CMK (cell line): ENCODE measurements around the gene VWA8.
"Not testable (repeated sequence)": the region's sequence is repeated elsewhere in the genome, so short reads cannot be mapped to it uniquely, and the experiment has no call there.

Experiments used
- DNase-seq: peaks from one replicate; pipeline ENCODE4 v3.0.0-alpha.2; 2010; ENCODE audit warnings: low read depth

The VWA8 gene

GRCh38 chr13:41922894-41923293 is 38.0 kb downstream of the VWA8 start:
- DNase-seq = not testable (repeated sequence)

GRCh38 chr13:41919741-41920487 is 41.0 kb downstream of the VWA8 start:
- no peak for DNase-seq

GRCh38 chr13:41919031-41919740 is 41.7 kb downstream of the VWA8 start:
- DNase-seq = no peak

GRCh38 chr13:41917641-41918040 is 43.3 kb downstream of the VWA8 start:
- no peak for DNase-seq

- no peak for DNase-seq
These were observed 44.5 kb downstream of the VWA8 start for GRCh38 chr13:41916173-41916954.

- DNase-seq = no peak
These were observed 45.8 kb downstream of the VWA8 start for GRCh38 chr13:41915081-41915480.

- DNase-seq = no peak
These were observed 46.4 kb downstream of the VWA8 start for GRCh38 chr13:41914552-41914951.

GRCh38 chr13:41909506-41909905 is 51.4 kb downstream of the VWA8 start:
- no peak for DNase-seq

- DNase-seq = no peak
These were observed 55.2 kb downstream of the VWA8 start for GRCh38 chr13:41905600-41906254.

GRCh38 chr13:41900918-41901317 is 60.0 kb downstream of the VWA8 start:
- no peak for DNase-seq

- not testable (repeated sequence) for DNase-seq
These were observed 62.5 kb downstream of the VWA8 start for GRCh38 chr13:41898411-41898810.

- DNase-seq = no peak
These were observed 63.8 kb downstream of the VWA8 start for GRCh38 chr13:41897126-41897525.

GRCh38 chr13:41895478-41895877 is 65.4 kb downstream of the VWA8 start:
- DNase-seq = no peak

- no peak for DNase-seq
These were observed 69.8 kb downstream of the VWA8 start for GRCh38 chr13:41891119-41891518.

GRCh38 chr13:41883147-41883546 is 77.8 kb downstream of the VWA8 start:
- no peak for DNase-seq

GRCh38 chr13:41881890-41882289 is 79.0 kb downstream of the VWA8 start:
- not testable (repeated sequence) for DNase-seq

- no peak for DNase-seq
These were observed 79.9 kb downstream of the VWA8 start for GRCh38 chr13:41880966-41881365.

GRCh38 chr13:41864658-41865057 is 96.3 kb downstream of the VWA8 start:
- DNase-seq = no peak

GRCh38 chr13:41862659-41863058 is 98.2 kb downstream of the VWA8 start:
- not testable (repeated sequence) for DNase-seq

- no peak for DNase-seq
These were observed 101.3 kb downstream of the VWA8 start for GRCh38 chr13:41859565-41859964.

GRCh38 chr13:41858780-41859179 is 102.1 kb downstream of the VWA8 start:
- no peak for DNase-seq

- DNase-seq = no peak
These were observed 106.2 kb downstream of the VWA8 start for GRCh38 chr13:41854758-41855157.
